Esophagus squamous epithelium (tissue), 4 donors: ENCODE data around the gene JAM3.

Experiments used
- POLR2A ChIP-seq, 4 donors: fragments of 450-650 bp; IDR thresholded peaks; one replicate each; pipeline ENCODE4 v1.6.1; 2017; ENCODE audit warnings: antibody characterized with exemption in 4 of 4, mild to moderate bottlenecking in 4 of 4, moderate library complexity in 3 of 4
- TF ChIP-seq, protein P1 (sequence below), 6 experiments: fragments of 450-650 bp in 4 of 6; fragments of 200-600 bp in 2 of 6; sonication (generic) in 2 of 6; IDR thresholded peaks; one replicate each; pipeline ENCODE4 v1.5.1; 2016 to 2019; ENCODE audit warnings: antibody characterized with exemption in 6 of 6, mild to moderate bottlenecking in 4 of 6, moderate library complexity in 4 of 6

DNA sequence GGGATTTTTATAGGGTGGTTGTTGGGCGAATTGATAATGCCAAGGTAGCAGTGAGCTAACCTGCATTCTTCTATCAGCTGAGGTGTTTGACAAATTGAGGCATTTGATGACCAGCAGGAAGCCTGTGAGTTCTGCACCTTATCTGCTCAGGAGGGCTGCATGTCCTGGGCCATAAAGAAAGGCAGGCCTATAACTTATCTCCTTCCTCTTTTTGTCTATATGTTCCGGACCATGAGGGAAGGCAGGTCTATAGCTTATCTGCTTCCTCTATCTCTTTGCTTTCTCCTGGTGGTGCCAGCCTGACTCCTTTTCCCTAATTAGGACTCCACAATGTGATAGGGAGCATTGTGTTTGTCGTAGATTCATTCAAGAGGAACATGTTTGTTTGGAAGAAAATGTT, 8.6 kb upstream of the JAM3 start:
- TF ChIP-seq, protein P1, sequence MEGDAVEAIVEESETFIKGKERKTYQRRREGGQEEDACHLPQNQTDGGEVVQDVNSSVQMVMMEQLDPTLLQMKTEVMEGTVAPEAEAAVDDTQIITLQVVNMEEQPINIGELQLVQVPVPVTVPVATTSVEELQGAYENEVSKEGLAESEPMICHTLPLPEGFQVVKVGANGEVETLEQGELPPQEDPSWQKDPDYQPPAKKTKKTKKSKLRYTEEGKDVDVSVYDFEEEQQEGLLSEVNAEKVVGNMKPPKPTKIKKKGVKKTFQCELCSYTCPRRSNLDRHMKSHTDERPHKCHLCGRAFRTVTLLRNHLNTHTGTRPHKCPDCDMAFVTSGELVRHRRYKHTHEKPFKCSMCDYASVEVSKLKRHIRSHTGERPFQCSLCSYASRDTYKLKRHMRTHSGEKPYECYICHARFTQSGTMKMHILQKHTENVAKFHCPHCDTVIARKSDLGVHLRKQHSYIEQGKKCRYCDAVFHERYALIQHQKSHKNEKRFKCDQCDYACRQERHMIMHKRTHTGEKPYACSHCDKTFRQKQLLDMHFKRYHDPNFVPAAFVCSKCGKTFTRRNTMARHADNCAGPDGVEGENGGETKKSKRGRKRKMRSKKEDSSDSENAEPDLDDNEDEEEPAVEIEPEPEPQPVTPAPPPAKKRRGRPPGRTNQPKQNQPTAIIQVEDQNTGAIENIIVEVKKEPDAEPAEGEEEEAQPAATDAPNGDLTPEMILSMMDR (IDR thresholded peaks at IDR 0.05) = no peak
- no peak for TF ChIP-seq POLR2A (IDR thresholded peaks at IDR 0.05)
